Ascending aorta (tissue), 2 donors: Measurements from ENCODE around the gene SELPLG. TPM values are rescaled to one million over a fixed set of nuclear protein-coding genes. Genes with fewer than 3 reads are reported as not detected.

Experiments used
- DNase-seq, 2 donors: peaks; one replicate each; pipeline ENCODE4 v3.0.0-alpha.2; 2019; ENCODE audit warnings: low spot score in 2 of 2
- H3K27ac ChIP-seq, 2 donors: fragments of 200-600 bp; sonication (generic); one replicate each; pipeline ENCODE4 v1.5.1; 2016 to 2017; ENCODE audit warnings: mild to moderate bottlenecking in 1 of 2
- H3K27me3 ChIP-seq: fragments of 200-600 bp; sonication (generic); one replicate; pipeline ENCODE4 v1.5.1; 2017
- H3K36me3 ChIP-seq, 2 donors: fragments of 200-600 bp; sonication (generic); one replicate each; pipeline ENCODE4 v1.5.1; 2016
- H3K4me1 ChIP-seq, 2 donors: fragments of 200-600 bp; sonication (generic); one replicate each; pipeline ENCODE4 v1.5.1; 2016 to 2017; ENCODE audit warnings: mild to moderate bottlenecking in 1 of 2
- H3K4me3 ChIP-seq, 2 donors: fragments of 200-600 bp; sonication (generic); one replicate each; pipeline ENCODE4 v1.5.1; 2016 to 2017; ENCODE audit warnings: mild to moderate bottlenecking in 1 of 2
- H3K9me3 ChIP-seq, 2 donors: fragments of 200-600 bp; sonication (generic); one replicate each; pipeline ENCODE4 v1.5.1; 2016
- intact Hi-C: fragments of 100-400 bp; cut with DNase I; formaldehyde crosslinking; loops from one replicate; pipeline ENCODE4 v1.15.1; 2023
- total RNA-seq: library from RNA; depleted of rRNA; stranded (reverse); fragments of >200 nt; gene quantifications from one replicate; pipeline ENCODE4 v1.1.0, GENCODE V29; 2016
- TF ChIP-seq, protein P1 (sequence below), 3 experiments: fragments of 200-600 bp in 2 of 3; fragments of 450-650 bp in 1 of 3; sonication (generic) in 2 of 3; IDR thresholded peaks; one replicate each; pipeline ENCODE4 v1.5.1; 2016 to 2019; ENCODE audit warnings: antibody characterized with exemption in 3 of 3, mild to moderate bottlenecking in 1 of 3, moderate library complexity in 1 of 3

Gene SELPLG
- total RNA-seq, 1 donor from 2014 or later = 2.6 TPM

DNA sequence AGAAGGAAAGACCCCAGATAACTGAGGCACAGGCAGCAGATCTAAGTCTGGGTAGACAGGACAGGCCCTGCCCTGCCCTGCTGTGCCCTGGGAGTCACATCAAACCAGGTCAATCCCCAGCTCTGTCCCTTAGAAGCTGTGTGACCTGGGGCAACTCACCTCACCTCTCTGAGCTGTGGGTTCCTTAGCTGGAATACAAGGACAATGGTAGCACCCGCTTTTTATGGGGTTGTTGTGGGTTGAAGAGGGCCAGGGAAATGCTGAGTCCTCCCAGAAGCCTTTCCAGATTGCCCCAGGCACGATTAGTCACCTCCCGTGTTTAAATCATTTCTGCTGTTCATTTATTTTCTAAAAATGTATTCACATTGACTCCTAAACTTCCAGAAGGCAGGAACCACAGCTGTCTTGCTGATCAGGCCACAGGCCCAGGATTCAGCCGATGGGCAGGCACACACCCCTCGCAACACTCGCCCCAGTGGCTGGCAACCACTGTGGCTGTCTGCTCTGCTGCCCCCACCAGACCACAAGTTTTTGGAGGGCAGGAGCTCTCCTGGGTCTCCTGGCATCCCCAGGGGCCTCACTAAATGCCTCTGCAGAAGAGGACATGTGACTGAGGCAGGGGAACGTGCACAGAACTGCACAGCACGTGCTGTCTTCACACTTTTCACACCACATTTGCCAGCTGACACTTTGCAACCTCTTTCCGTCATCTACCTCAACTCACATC, 3.0 kb downstream of the SELPLG start:
- Histone ChIP-seq H3K4me3 (no peak overlapping the region), H3K4me1 (peaks cover 0 to 4% of the 10 kb centered on the region in 2 donors), H3K9me3 (no peaks in the 10 kb centered on the region), H3K27ac (peak overlapping the region; percentile 36 to 53), H3K27me3 (no peaks in the 10 kb centered on the region), H3K36me3 (no peaks in the 10 kb centered on the region)
- intact Hi-C loops = no loop called here
- DNase-seq = no peak
- TF ChIP-seq, protein P1, sequence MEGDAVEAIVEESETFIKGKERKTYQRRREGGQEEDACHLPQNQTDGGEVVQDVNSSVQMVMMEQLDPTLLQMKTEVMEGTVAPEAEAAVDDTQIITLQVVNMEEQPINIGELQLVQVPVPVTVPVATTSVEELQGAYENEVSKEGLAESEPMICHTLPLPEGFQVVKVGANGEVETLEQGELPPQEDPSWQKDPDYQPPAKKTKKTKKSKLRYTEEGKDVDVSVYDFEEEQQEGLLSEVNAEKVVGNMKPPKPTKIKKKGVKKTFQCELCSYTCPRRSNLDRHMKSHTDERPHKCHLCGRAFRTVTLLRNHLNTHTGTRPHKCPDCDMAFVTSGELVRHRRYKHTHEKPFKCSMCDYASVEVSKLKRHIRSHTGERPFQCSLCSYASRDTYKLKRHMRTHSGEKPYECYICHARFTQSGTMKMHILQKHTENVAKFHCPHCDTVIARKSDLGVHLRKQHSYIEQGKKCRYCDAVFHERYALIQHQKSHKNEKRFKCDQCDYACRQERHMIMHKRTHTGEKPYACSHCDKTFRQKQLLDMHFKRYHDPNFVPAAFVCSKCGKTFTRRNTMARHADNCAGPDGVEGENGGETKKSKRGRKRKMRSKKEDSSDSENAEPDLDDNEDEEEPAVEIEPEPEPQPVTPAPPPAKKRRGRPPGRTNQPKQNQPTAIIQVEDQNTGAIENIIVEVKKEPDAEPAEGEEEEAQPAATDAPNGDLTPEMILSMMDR (IDR thresholded peaks at IDR 0.05) = no peak

DNA sequence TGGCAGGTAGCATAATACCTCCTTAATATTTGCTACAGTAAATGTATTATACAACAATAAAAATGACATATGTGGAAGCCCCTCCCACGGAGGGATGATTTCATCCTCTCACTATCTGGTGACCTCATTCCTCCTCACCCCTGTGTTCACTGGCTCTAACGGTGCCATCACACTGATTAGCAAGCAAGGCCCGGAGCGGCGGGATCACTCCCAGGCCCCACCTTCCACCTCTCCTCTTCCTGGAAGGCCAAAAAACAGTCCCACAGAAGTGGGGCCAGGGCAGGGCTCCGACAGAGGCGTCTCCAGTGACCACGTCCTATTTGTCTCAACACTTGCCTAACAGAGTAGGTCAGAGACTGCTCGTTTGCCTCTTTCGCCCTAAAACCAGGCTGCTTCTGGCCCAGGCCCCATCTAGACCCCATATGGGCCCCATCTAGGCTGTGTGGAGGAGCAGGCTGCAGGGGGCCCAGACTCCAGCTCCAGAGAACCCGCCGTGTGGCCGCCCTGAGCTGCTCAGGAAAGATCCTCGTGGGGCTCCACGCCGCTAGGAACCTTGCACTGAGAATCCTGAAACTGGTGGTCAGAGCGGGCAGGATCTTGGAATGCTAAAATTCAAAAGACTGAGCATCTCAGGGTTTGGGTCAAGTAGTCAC, 3.7 kb downstream of the SELPLG start:
- no peaks in the 10 kb centered on the region for H3K27me3 ChIP-seq
- peak overlapping the region; percentile 36 to 53 for H3K27ac ChIP-seq
- DNase-seq = no peak
- H3K4me1 ChIP-seq = no peaks in the 10 kb centered on the region
- TF ChIP-seq, protein P1 (IDR thresholded peaks at IDR 0.05) = no peak
- intact Hi-C loops = no loop called here
- H3K36me3 ChIP-seq = no peaks in the 10 kb centered on the region
- no peak overlapping the region for H3K4me3 ChIP-seq
- no peaks in the 10 kb centered on the region for H3K9me3 ChIP-seq

DNA sequence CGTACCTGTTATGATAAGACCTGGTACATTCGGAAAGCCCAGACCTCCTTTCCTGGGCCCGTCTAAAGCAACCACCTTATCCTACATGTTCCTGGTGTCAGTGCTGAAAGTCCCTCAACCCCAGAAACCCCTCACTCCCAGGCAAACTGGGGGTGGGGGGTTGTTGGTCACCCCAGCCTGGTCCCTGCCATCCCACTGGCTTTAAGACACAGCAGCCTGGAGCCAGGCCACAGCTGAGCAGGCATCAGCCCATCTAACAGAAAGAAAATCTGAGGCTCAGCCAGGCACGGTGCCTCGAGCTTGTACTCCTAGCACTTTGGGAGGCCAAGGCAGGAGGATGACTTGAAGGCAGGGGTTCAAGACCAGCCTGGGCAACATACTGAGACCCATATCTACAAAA, 4.5 kb downstream of the SELPLG start:
- TF ChIP-seq, protein P1 (IDR thresholded peaks at IDR 0.05) = no peak
- peak overlapping the region in 1 of 2 donors; percentile 14 for H3K27ac ChIP-seq
- no peaks in the 10 kb centered on the region for H3K9me3 ChIP-seq
- DNase-seq = no peak
- H3K27me3 ChIP-seq = no peaks in the 10 kb centered on the region
- no peaks in the 10 kb centered on the region for H3K4me1 ChIP-seq
- no peak overlapping the region for H3K4me3 ChIP-seq
- no peaks in the 10 kb centered on the region for H3K36me3 ChIP-seq
- intact Hi-C loops = no loop called here

DNA sequence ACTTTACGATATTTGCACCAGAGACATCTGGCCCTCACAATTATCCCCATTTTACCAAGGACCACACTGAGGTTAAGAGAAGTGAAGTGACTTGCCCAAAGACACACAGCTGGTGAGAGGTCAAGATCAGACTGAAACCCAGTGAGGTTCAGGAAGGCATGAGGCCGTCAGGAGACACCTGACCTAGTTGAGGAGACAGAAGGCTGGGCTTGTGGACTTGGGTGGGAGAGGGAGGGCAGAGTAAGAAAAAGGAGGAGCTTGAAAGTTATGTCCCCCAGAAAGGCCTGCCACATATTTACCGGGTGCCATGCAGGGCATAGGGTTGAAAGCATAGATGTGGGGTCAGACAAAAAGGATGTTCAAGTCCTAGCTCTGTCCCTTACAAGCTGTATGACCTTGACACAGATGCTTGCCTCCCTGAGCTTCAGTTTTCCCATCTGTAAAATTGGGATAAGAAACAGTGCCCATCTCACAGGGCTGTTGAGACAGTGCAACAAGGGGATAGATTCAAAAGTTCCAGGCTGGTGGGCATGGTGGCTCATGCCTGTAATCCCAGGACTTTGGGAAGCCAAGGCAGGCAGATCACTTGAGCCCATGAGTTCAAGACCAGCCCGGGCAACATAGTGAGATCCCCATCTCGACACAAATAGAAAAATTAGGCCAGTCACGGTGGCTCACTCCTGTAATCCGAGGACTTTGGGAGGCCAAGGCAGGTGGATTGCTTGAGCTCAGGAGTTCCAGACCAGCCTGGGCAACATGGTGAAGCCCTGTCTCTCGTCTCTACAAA, 6.4 kb downstream of the SELPLG start:
- no peaks in the 10 kb centered on the region for H3K27me3 ChIP-seq
- H3K9me3 ChIP-seq = no peaks in the 10 kb centered on the region
- TF ChIP-seq, protein P1 (IDR thresholded peaks at IDR 0.05) = no peak
- H3K4me1 ChIP-seq = no peaks in the 10 kb centered on the region
- no peak overlapping the region for H3K27ac ChIP-seq
- DNase-seq = no peak
- no peaks in the 10 kb centered on the region for H3K36me3 ChIP-seq
- H3K4me3 ChIP-seq = no peak overlapping the region
- intact Hi-C loops = no loop called here

DNA sequence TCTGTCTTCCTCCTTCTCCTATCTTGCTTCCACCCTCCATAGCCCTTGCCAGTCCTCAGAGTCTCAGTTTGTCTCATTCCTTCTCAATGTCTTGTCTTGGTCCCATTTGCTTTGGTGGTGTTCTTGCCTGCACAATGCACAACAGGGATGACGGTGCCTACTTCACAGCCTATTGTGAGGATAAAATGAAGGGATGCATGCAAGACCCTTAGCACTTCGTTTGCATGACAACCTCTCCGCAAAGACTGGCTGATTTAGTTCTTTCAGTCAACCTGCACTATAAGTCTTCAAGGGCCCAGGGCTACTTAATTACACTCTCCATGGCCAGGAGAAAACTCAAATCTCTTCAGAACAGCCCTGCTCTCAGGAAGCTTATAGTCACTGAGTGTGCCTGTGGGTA, 8.5 kb downstream of the SELPLG start:
- Histone ChIP-seq H3K9me3 (no peaks in the 10 kb centered on the region), H3K27me3 (no peaks in the 10 kb centered on the region), H3K27ac (no peak overlapping the region), H3K36me3 (no peaks in the 10 kb centered on the region), H3K4me3 (no peak overlapping the region), H3K4me1 (no peaks in the 10 kb centered on the region)
- TF ChIP-seq, protein P1 (IDR thresholded peaks at IDR 0.05) = no peak
- no peak for DNase-seq
- intact Hi-C loops = no loop called here
